Measurements from ENCODE around the gene RXFP3.

DNA sequence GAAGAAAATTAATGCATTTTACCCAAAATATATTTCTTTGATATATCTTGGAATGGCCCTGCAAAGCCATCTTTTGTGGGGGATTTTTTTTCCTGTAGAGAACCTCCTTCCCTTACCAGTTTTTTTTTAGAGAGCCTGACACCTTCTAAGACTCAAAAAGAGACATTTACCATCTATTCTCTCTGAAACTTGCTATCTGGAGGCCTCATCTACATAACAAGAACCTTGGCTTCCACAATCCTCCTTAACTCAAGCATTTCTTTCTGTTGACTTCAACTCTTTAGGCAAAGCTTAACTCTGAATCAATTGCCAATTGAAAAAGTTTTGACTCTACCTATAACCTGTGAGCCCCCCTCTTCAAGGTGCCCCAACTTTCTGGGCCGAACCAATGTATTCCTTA is 42.1 kb downstream of the RXFP3 start:
- TF ChIP-seq POLR2A (IDR thresholded peaks at IDR 0.05) (no peak), POLR2AphosphoS5 (IDR thresholded peaks at IDR 0.05) (no peak)
- TF ChIP-seq, protein P1, sequence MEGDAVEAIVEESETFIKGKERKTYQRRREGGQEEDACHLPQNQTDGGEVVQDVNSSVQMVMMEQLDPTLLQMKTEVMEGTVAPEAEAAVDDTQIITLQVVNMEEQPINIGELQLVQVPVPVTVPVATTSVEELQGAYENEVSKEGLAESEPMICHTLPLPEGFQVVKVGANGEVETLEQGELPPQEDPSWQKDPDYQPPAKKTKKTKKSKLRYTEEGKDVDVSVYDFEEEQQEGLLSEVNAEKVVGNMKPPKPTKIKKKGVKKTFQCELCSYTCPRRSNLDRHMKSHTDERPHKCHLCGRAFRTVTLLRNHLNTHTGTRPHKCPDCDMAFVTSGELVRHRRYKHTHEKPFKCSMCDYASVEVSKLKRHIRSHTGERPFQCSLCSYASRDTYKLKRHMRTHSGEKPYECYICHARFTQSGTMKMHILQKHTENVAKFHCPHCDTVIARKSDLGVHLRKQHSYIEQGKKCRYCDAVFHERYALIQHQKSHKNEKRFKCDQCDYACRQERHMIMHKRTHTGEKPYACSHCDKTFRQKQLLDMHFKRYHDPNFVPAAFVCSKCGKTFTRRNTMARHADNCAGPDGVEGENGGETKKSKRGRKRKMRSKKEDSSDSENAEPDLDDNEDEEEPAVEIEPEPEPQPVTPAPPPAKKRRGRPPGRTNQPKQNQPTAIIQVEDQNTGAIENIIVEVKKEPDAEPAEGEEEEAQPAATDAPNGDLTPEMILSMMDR (IDR thresholded peaks at IDR 0.05 in 8 of 11, conservative IDR thresholded peaks at IDR 0.05 in 3 of 11): no peak
